Endothelial cell of umbilical vein (primary cell): ENCODE data around the gene VEGFC. TPM values are rescaled to one million over a fixed set of nuclear protein-coding genes. Genes with fewer than 3 reads are reported as not detected.

ENCODE experiments used
- BruUV-seq: library from RNA; stranded (reverse); fragments of 400-500 nt; replicated peaks from 2 replicates; lab custom pipeline; 2021; lab: Mats Ljungman, UMichigan
- CTCF ChIA-PET: fragments of 300-600, 350-600 bp; sonication (Branson Sonifier 250); formaldehyde crosslinking; loops from one replicate; lab custom pipeline; 2021; ENCODE audit warnings: antibody characterized with exemption, inconsistent platforms; lab: Charles Lee
- POLR2A ChIA-PET: fragments of 300-600, 350-600 bp; sonication (Branson Sonifier 250); formaldehyde crosslinking; loops from one replicate; lab custom pipeline; 2021; ENCODE audit warnings: antibody characterized with exemption, inconsistent platforms; lab: Charles Lee
- DNase-seq: peaks from one replicate; pipeline ENCODE4 v3.0.0-alpha.2; 2011; ENCODE audit warnings: low read depth, low spot score
- FAIRE-seq: peaks from 2 replicates; lab custom pipeline; 2011; peaks lifted over from hg19 to GRCh38; lab: Jason Lieb, UNC
- H2AFZ ChIP-seq: 2 replicates; pipeline ENCODE4 v1.6.0; 2012; ENCODE audit warnings: low read depth, low read length, control low read depth, inconsistent platforms
- H3K27ac ChIP-seq: 2 replicates; pipeline ENCODE4 v1.5.1; 2011; ENCODE audit warnings: low read depth, mild to moderate bottlenecking, control low read depth, low read length, moderate library complexity; ENCODE audit not compliant: insufficient read depth
- H3K27me3 ChIP-seq, 2 experiments: 2 replicates each; pipeline versions ENCODE4 v1.6.0 to v1.6.1; 2011; ENCODE audit warnings: low read length in 2 of 2, mixed read lengths in 1 of 2; ENCODE audit not compliant: control insufficient read depth in 2 of 2, insufficient read depth in 2 of 2
- H3K36me3 ChIP-seq, 2 experiments: 2 replicates in 1 of 2; 3 replicates in 1 of 2; pipeline ENCODE4 v1.5.1; 2011; ENCODE audit warnings: low read length in 2 of 2, mild to moderate bottlenecking in 1 of 2, moderate library complexity in 1 of 2; ENCODE audit not compliant: control insufficient read depth in 2 of 2, insufficient read depth in 2 of 2; ENCODE audit errors: extremely low read depth in 1 of 2
- H3K4me1 ChIP-seq: 3 replicates; pipeline ENCODE4 v1.5.1; 2011; ENCODE audit warnings: mild to moderate bottlenecking, low read length; ENCODE audit not compliant: control insufficient read depth, insufficient read depth; ENCODE audit errors: extremely low read depth
- H3K4me2 ChIP-seq: 2 replicates; pipeline ENCODE4 v1.6.1; 2011; ENCODE audit warnings: low read length, control low read depth, mixed read lengths; ENCODE audit not compliant: insufficient read depth
- H3K4me3 ChIP-seq, 3 experiments: fragments of 200-600 bp in 1 of 3; sonication (generic), shearing (Covaris generic) in 1 of 3; replicated peaks in 1 of 3; 2 replicates each; pipeline ENCODE4 v1.5.1; 2011 to 2016; ENCODE audit warnings: control low read depth in 3 of 3, low read length in 3 of 3, mild to moderate bottlenecking in 2 of 3, inconsistent platforms in 1 of 3, low read depth in 1 of 3, moderate library complexity in 1 of 3; ENCODE audit not compliant: insufficient read depth in 1 of 3
- H3K79me2 ChIP-seq: 2 replicates; pipeline ENCODE4 v1.6.0; 2012; ENCODE audit warnings: low read length, inconsistent platforms; ENCODE audit not compliant: control insufficient read depth, insufficient read depth
- H3K9ac ChIP-seq: replicated peaks from 2 replicates; pipeline ENCODE3; 2011; ENCODE audit warnings: low read length, control low read depth; ENCODE audit not compliant: insufficient read depth; ENCODE audit errors: extremely low read depth
- H3K9me1 ChIP-seq: replicated peaks from 3 replicates; pipeline ENCODE4 v1.6.0; 2011; ENCODE audit warnings: mild to moderate bottlenecking, low read length; ENCODE audit not compliant: control insufficient read depth, insufficient read depth; ENCODE audit errors: extremely low read depth
- H3K9me3 ChIP-seq: replicated peaks from 2 replicates; pipeline ENCODE4 v1.5.1; 2012; ENCODE audit warnings: low read length, inconsistent platforms; ENCODE audit not compliant: control insufficient read depth, insufficient read depth
- H4K20me1 ChIP-seq: replicated peaks from 2 replicates; pipeline ENCODE3; 2011; ENCODE audit warnings: mild to moderate bottlenecking, low read length; ENCODE audit not compliant: control insufficient read depth, insufficient read depth; ENCODE audit errors: extremely low read depth
- CTCF ChIP-seq, 2 donors: IDR thresholded peaks; 1 replicate in 1 of 2; 2 replicates in 1 of 2; pipeline ENCODE4 v1.5.1; 2011; ENCODE audit warnings: low read length in 2 of 2, mild to moderate bottlenecking in 2 of 2, moderate library complexity in 2 of 2, control low read depth in 1 of 2, inconsistent platforms in 1 of 2, low read depth in 1 of 2; ENCODE audit not compliant: insufficient read depth in 1 of 2; ENCODE audit errors: extremely low read depth in 1 of 2
- EZH2 ChIP-seq: IDR thresholded peaks from 2 replicates; pipeline ENCODE4 v1.6.1; 2012; ENCODE audit warnings: borderline replicate concordance, low read depth, mild to moderate bottlenecking, moderate library complexity, low read length, inconsistent platforms; ENCODE audit not compliant: severe bottlenecking
- FOS ChIP-seq: IDR thresholded peaks from 2 replicates; pipeline ENCODE4 v1.6.1; 2011; ENCODE audit warnings: mild to moderate bottlenecking, low read length, moderate library complexity, borderline replicate concordance; ENCODE audit not compliant: insufficient read depth
- GATA2 ChIP-seq: IDR thresholded peaks from 2 replicates; pipeline ENCODE4 v1.7.0; 2011; ENCODE audit warnings: low read depth, mild to moderate bottlenecking, moderate library complexity, mixed read lengths, low read length; ENCODE audit not compliant: insufficient read length, insufficient read depth
- JUN ChIP-seq: IDR thresholded peaks from 2 replicates; pipeline ENCODE4 v1.6.1; 2011; ENCODE audit warnings: borderline replicate concordance, low read depth; ENCODE audit not compliant: insufficient read length, insufficient read depth
- dilution Hi-C: fragments of 300-500 bp; cut with MboI; formaldehyde crosslinking; loops from one replicate; pipeline ENCODE4 v1.15.0; 2019; ENCODE audit warnings: low sequenced_read_pairs; ENCODE audit not compliant: extremely low pct_ligation_motif_present
- intact Hi-C: fragments of 100-400 bp; cut with micrococcal nuclease; formaldehyde crosslinking; loops from one replicate; pipeline ENCODE4 v1.10.0; 2022
- polyA plus RNA-seq, 4 experiments: library from polyadenylated mRNA; depleted of rRNA in 3 of 4; stranded (reverse) in 3 of 4; unstranded in 1 of 4; fragments of >200 nt; gene quantifications; 2 replicates each; pipeline versions ENCODE4 v1.2.1 to v1.2.3, GENCODE V29; 2011 to 2012; ENCODE audit warnings: missing spikeins in 1 of 4
- total RNA-seq: library from RNA; stranded (reverse); gene quantifications from 2 replicates; pipeline ENCODE4 v1.2.3, GENCODE V29; 2021

The VEGFC gene
- total and polyA plus RNA-seq, 2 donors (not counting 3 experiments of a cell fraction or from before 2014, with no cell fraction given) = 20.4 to 34.9 TPM

- dilution Hi-C loops = no loop called here
- ChIA-PET CTCF (interaction anchor here (1.1 to 2.8 kb wide), 6 partner anchors 11 to 266 kb away, joined by 3 to 27 read pairs (median 6); partner anchors contain the start of gene VEGFC), POLR2A (no interaction called here)
- peaks cover 95% of the 10 kb centered on the region for H3K79me2 ChIP-seq
- DNase-seq = no peak
- H3K9me3 ChIP-seq = no peaks in the 10 kb centered on the region
- TF ChIP-seq GATA2 (no peak), FOS (no peak)
- peaks cover 46% of the 10 kb centered on the region for H3K4me1 ChIP-seq
- no peaks in the 10 kb centered on the region for H3K36me3 ChIP-seq
- peak overlapping the region; percentile 29 for H3K9ac ChIP-seq
- BruUV-seq = no TSS peak
- no peak overlapping the region for H2AFZ ChIP-seq
- H3K27ac ChIP-seq = peak overlapping the region; percentile 61
- no peak for FAIRE-seq
- no peaks in the 10 kb centered on the region for H4K20me1 ChIP-seq
- H3K4me3 ChIP-seq = no peak overlapping the region
- H3K4me2 ChIP-seq = peak overlapping the region; percentile 46
- no peaks in the 10 kb centered on the region for H3K27me3 ChIP-seq
- no peaks in the 10 kb centered on the region for H3K9me1 ChIP-seq
- intact Hi-C loops = loop anchor here (1.0 to 2.0 kb wide), 2 partner anchors 9 to 29 kb away; no protein-coding TSS in a partner anchor
These were observed 11.0 kb downstream of the VEGFC start for GRCh38 chr4:176781739-176782100.

- Histone ChIP-seq H3K36me3 (no peaks in the 10 kb centered on the region), H3K27me3 (no peaks in the 10 kb centered on the region), H3K4me3 (no peak overlapping the region), H3K27ac (peak overlapping the region; percentile 61), H3K4me2 (peak overlapping the region; percentile 46), H4K20me1 (no peaks in the 10 kb centered on the region), H3K4me1 (peaks cover 44% of the 10 kb centered on the region), H3K79me2 (peaks cover 95% of the 10 kb centered on the region), H3K9me1 (no peaks in the 10 kb centered on the region), H3K9ac (no peak overlapping the region), H2AFZ (no peak overlapping the region), H3K9me3 (no peaks in the 10 kb centered on the region)
- dilution Hi-C loops = no loop called here
- intact Hi-C loops = loop anchor here (1.0 to 2.0 kb wide), 2 partner anchors 9 to 28 kb away; no protein-coding TSS in a partner anchor
- ChIA-PET CTCF (interaction anchor here (0.6 to 1.4 kb wide), 8 partner anchors 10 to 469 kb away, joined by 3 to 7 read pairs (median 3); partner anchors contain the start of gene VEGFC), POLR2A (no interaction called here)
- DNase-seq = peak; percentile 76
- peak; percentile 65 for FAIRE-seq
- TF ChIP-seq JUN (peak; percentile 64), CTCF (IDR thresholded peaks at IDR 0.05; ENCODE audit: extremely low read depth in 1 of 2, insufficient read depth in 1 of 2, low read depth in 1 of 2, low read length in 2 of 2) (no peak), EZH2 (no peak), FOS (peak; percentile 44), GATA2 (no peak)
- no TSS peak for BruUV-seq
These were observed 11.6 kb downstream of the VEGFC start for GRCh38 chr4:176780995-176781738.
